H9 (cell line): ENCODE results near the gene CAVIN4. TPM values are rescaled to one million over a fixed set of nuclear protein-coding genes. Genes with fewer than 3 reads are reported as not detected.

Source experiments
- DNase-seq: peaks from one replicate; pipeline ENCODE4 v3.0.0-alpha.2; 2017
- H2AFZ ChIP-seq: one replicate; pipeline ENCODE4 v1.6.1; 2013; ENCODE audit warnings: mild to moderate bottlenecking, low read length, control low read depth, moderate library complexity
- H2AK5ac ChIP-seq: 2 replicates; pipeline ENCODE4 v1.6.1; 2013; ENCODE audit warnings: low read length, control low read depth, mixed read lengths; ENCODE audit not compliant: insufficient read length
- H2BK120ac ChIP-seq: one replicate; pipeline ENCODE4 v1.6.1; 2013; ENCODE audit warnings: low read depth, mild to moderate bottlenecking, low read length, control low read depth, inconsistent platforms; ENCODE audit not compliant: poor library complexity, severe bottlenecking
- H2BK12ac ChIP-seq: 2 replicates; pipeline ENCODE4 v1.6.1; 2013; ENCODE audit warnings: low read length, control low read depth, mixed read lengths, low read depth; ENCODE audit not compliant: insufficient read length
- H2BK15ac ChIP-seq: 2 replicates; pipeline ENCODE4 v1.6.1; 2013; ENCODE audit warnings: low read depth, low read length, control low read depth
- H2BK20ac ChIP-seq: one replicate; pipeline ENCODE4 v1.6.1; 2013; ENCODE audit warnings: low read depth, mild to moderate bottlenecking, low read length, control low read depth, inconsistent platforms; ENCODE audit not compliant: poor library complexity, severe bottlenecking
- H2BK5ac ChIP-seq: 2 replicates; pipeline ENCODE4 v1.6.1; 2013; ENCODE audit warnings: low read length, control low read depth, mixed read lengths; ENCODE audit not compliant: insufficient read length
- H3K14ac ChIP-seq: 2 replicates; pipeline ENCODE4 v1.6.1; 2013; ENCODE audit warnings: low read length, control low read depth; ENCODE audit not compliant: insufficient read depth
- H3K18ac ChIP-seq: 2 replicates; pipeline ENCODE4 v1.6.1; 2013; ENCODE audit warnings: low read depth, mild to moderate bottlenecking, mixed read lengths, low read length, control low read depth; ENCODE audit not compliant: insufficient read length
- H3K23ac ChIP-seq: 2 replicates; pipeline ENCODE4 v1.6.1; 2013; ENCODE audit warnings: low read length, control low read depth, mixed read lengths, low read depth; ENCODE audit not compliant: insufficient read length
- H3K23me2 ChIP-seq: 2 replicates; pipeline ENCODE4 v1.6.1; 2013; ENCODE audit warnings: low read depth, mild to moderate bottlenecking, mixed read lengths, low read length, control low read depth; ENCODE audit not compliant: insufficient read length, poor library complexity, severe bottlenecking
- H3K27ac ChIP-seq: 2 replicates; pipeline ENCODE4 v1.5.1; 2013; ENCODE audit warnings: low read length, control low read depth, mixed read lengths, low read depth; ENCODE audit not compliant: insufficient read length
- H3K27me3 ChIP-seq: 2 replicates; pipeline ENCODE4 v1.6.1; 2013; ENCODE audit warnings: low read length, control low read depth, inconsistent platforms; ENCODE audit not compliant: insufficient read depth
- H3K4ac ChIP-seq: 2 replicates; pipeline ENCODE4 v1.6.1; 2013; ENCODE audit warnings: low read depth, mild to moderate bottlenecking, control low read depth, inconsistent platforms, low read length, moderate library complexity
- H3K4me1 ChIP-seq: 2 replicates; pipeline ENCODE4 v1.6.1; 2013; ENCODE audit warnings: low read length, control low read depth, inconsistent platforms; ENCODE audit not compliant: insufficient read depth
- H3K4me2 ChIP-seq: 2 replicates; pipeline ENCODE4 v1.6.1; 2013; ENCODE audit warnings: low read length, control low read depth, mixed read lengths; ENCODE audit not compliant: insufficient read length, insufficient read depth
- H3K56ac ChIP-seq: 2 replicates; pipeline ENCODE4 v1.6.1; 2013; ENCODE audit warnings: low read depth, mild to moderate bottlenecking, mixed read lengths, low read length, control low read depth; ENCODE audit not compliant: insufficient read length
- H3K79me1 ChIP-seq: 2 replicates; pipeline ENCODE4 v1.6.1; 2013; ENCODE audit warnings: low read depth, mild to moderate bottlenecking, moderate library complexity, low read length, control low read depth, inconsistent platforms; ENCODE audit not compliant: insufficient read depth, poor library complexity, severe bottlenecking
- H3K79me2 ChIP-seq: 2 replicates; pipeline ENCODE4 v1.6.1; 2013; ENCODE audit warnings: low read length, control low read depth, inconsistent platforms; ENCODE audit not compliant: insufficient read depth
- H3K9ac ChIP-seq: 2 replicates; pipeline ENCODE4 v1.6.1; 2013; ENCODE audit warnings: low read length, control low read depth, mixed read lengths; ENCODE audit not compliant: insufficient read length; ENCODE audit errors: extremely low read depth
- H3K9me3 ChIP-seq: one replicate; pipeline ENCODE4 v1.6.1; 2013; ENCODE audit warnings: low read depth, low read length, inconsistent platforms; ENCODE audit not compliant: control insufficient read depth
- H3T11ph ChIP-seq: one replicate; pipeline ENCODE4 v1.6.1; 2013; ENCODE audit warnings: mild to moderate bottlenecking, low read length, control low read depth, inconsistent platforms
- H4K20me1 ChIP-seq: one replicate; pipeline ENCODE4 v1.6.1; 2013; ENCODE audit not compliant: control insufficient read depth, insufficient read length, insufficient read depth
- H4K5ac ChIP-seq: 2 replicates; pipeline ENCODE4 v1.6.1; 2013; ENCODE audit warnings: low read depth, mild to moderate bottlenecking, mixed read lengths, low read length, control low read depth; ENCODE audit not compliant: insufficient read length
- H4K8ac ChIP-seq: replicated peaks from 2 replicates; pipeline ENCODE4 v1.6.1; 2013; ENCODE audit warnings: low read length, control low read depth, mixed read lengths, low read depth; ENCODE audit not compliant: insufficient read length
- H4K91ac ChIP-seq: 2 replicates; pipeline ENCODE4 v1.6.1; 2013; ENCODE audit warnings: low read depth, mild to moderate bottlenecking, moderate library complexity, mixed read lengths, low read length, control low read depth; ENCODE audit not compliant: insufficient read length
- H3K27ac Mint-ChIP-seq, 3 experiments: 2 replicates in 2 of 3; 3 replicates in 1 of 3; pipeline ENCODE4 v1.8.0; 2020 to 2021; ENCODE audit warnings: mixed read lengths in 3 of 3, mild to moderate bottlenecking in 1 of 3, moderate library complexity in 1 of 3
- H3K27me3 Mint-ChIP-seq: 2 replicates; pipeline ENCODE4 v1.8.0; 2021; ENCODE audit warnings: low read depth, mild to moderate bottlenecking, moderate library complexity, mixed read lengths
- H3K36me3 Mint-ChIP-seq, 3 experiments: 2 replicates in 2 of 3; 3 replicates in 1 of 3; pipeline ENCODE4 v1.8.0; 2020 to 2021; ENCODE audit warnings: low read depth in 3 of 3, mixed read lengths in 3 of 3; ENCODE audit not compliant: insufficient read depth in 1 of 3
- H3K4me1 Mint-ChIP-seq, 2 experiments: 2 replicates each; pipeline ENCODE4 v1.8.0; 2020; ENCODE audit warnings: mixed read lengths in 2 of 2
- H3K4me3 Mint-ChIP-seq, 2 experiments: 2 replicates in 1 of 2; 3 replicates in 1 of 2; pipeline ENCODE4 v1.8.0; 2020 to 2021; ENCODE audit warnings: mild to moderate bottlenecking in 2 of 2, mixed read lengths in 2 of 2, moderate library complexity in 1 of 2
- H3K9me3 Mint-ChIP-seq, 2 experiments: 2 replicates in 1 of 2; 3 replicates in 1 of 2; pipeline ENCODE4 v1.8.0; 2020; ENCODE audit warnings: mild to moderate bottlenecking in 2 of 2, mixed read lengths in 2 of 2, moderate library complexity in 1 of 2
- CTCF ChIP-seq: fragments of 200-600 bp; sonication (generic); conservative IDR thresholded peaks from 3 replicates; pipeline ENCODE4 v1.8.0; 2021; ENCODE audit warnings: antibody characterized with exemption, mild to moderate bottlenecking
- WGBS: extraction: QIAGEN DNeasy Blood & Tissue Kit; methylation state at CpG from one replicate; pipeline ENCODE4 v1.1.7; 2013; ENCODE audit warnings: missing lambda C conversion rate, low lambda C conversion rate, mixed read lengths; ENCODE audit not compliant: insufficient read length; ENCODE audit errors: extremely low coverage; 5-methylcytosine and 5-hydroxymethylcytosine counted together
- long read RNA-seq: library from polyadenylated mRNA; unstranded; transcript quantifications from one replicate; pipeline ENCODE4 v2.0.0, GENCODE V29; 2020
- total RNA-seq: library from RNA; stranded (reverse); gene quantifications from 2 replicates; pipeline ENCODE4 v1.2.1, GENCODE V29; 2021

The CAVIN4 gene, protein sequence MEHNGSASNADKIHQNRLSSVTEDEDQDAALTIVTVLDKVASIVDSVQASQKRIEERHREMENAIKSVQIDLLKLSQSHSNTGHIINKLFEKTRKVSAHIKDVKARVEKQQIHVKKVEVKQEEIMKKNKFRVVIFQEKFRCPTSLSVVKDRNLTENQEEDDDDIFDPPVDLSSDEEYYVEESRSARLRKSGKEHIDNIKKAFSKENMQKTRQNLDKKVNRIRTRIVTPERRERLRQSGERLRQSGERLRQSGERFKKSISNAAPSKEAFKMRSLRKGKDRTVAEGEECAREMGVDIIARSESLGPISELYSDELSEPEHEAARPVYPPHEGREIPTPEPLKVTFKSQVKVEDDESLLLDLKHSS
- total RNA-seq = 6.8 and 7.3 TPM in 2 replicates
- long read RNA-seq, partial matches to known transcripts = 1 of 1 reads
- long read RNA-seq, other reads (novel, unspliced or antisense) = 0 of 1 reads

DNA sequence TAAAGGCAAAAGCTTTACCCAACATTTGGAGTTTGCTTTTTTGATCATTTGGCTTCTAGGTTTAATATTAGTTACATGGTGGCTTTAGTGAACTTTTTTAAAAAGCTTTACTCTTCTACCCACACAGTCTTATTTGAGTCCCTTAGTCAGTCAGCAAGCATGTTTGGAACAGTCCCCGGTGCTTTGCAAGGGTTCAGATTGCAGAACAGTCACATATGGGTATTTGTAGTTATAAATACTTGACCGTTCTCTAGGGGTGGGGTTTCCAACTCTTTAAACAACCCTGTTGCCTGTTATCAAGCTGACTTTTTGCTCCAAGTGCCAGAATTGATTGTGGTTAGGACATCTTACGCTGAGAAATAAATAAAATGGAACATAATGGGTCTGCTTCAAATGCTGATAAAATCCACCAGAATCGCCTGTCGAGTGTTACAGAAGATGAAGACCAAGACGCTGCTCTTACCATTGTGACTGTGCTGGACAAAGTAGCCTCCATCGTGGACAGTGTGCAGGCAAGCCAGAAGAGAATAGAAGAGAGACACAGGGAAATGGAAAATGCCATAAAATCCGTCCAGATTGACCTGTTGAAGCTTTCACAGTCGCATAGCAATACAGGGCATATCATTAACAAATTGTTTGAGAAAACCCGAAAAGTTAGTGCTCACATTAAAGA lies at the start of gene CAVIN4:
TSS of gene CAVIN4 (plus strand) at position 304 of the 673 bp plus-strand sequence. CDS start at position 369, 65 bp downstream.
- H2AK5ac ChIP-seq = no peak within 1 kb of the TSS

More for the DNA sequence above, at the start of gene CAVIN4:
- Histone ChIP-seq H3K79me2 (no peaks in the 10 kb centered on the region), H4K91ac (no peak within 1 kb of the TSS), H2BK12ac (no peak within 1 kb of the TSS), H4K20me1 (no peaks in the 10 kb centered on the region), H2BK15ac (no peak within 1 kb of the TSS), H3K9ac (no peak within 1 kb of the TSS), H3K4me2 (no peak within 1 kb of the TSS), H3K27me3 (no peaks in the 10 kb centered on the region), H3K79me1 (no peaks in the 10 kb centered on the region), H3K4ac (no peak within 1 kb of the TSS), H3K23ac (no peak within 1 kb of the TSS), H4K8ac (no peak within 1 kb of the TSS), H3T11ph (no peak within 1 kb of the TSS), H2BK120ac (no peak within 1 kb of the TSS), H2AFZ (no peak within 1 kb of the TSS), H3K56ac (no peak within 1 kb of the TSS), H3K4me1 (no peaks in the 10 kb centered on the region), H3K14ac (no peak within 1 kb of the TSS), H3K9me3 (no peaks in the 10 kb centered on the region), H3K18ac (no peak within 1 kb of the TSS), H3K27ac (no peak within 1 kb of the TSS), H2BK5ac (no peak within 1 kb of the TSS), H3K23me2 (no peaks in the 10 kb centered on the region), H2BK20ac (no peak within 1 kb of the TSS), H4K5ac (no peak within 1 kb of the TSS)
- Mint-ChIP-seq H3K27ac (peak within 1 kb of the TSS in 1 of 3 experiments; percentile 9; a peak in 2 of 7 replicates), H3K4me1 (no peaks in the 10 kb centered on the region), H3K27me3 (no peaks in the 10 kb centered on the region), H3K9me3 (no peaks in the 10 kb centered on the region), H3K36me3 (peaks cover 5 to 43% (median 41%) of the 10 kb centered on the region in 3 experiments; a peak in 6 of 7 replicates), H3K4me3 (no peak within 1 kb of the TSS)
- TF ChIP-seq CTCF = no peak
- DNase-seq = no peak
- WGBS = no CpG with 5 or more reads among the region's 10 CpGs
